HG03139 (cell line): ENCODE data around the gene PLXND1.
"Not testable (repeated sequence)": the region's sequence is repeated elsewhere in the genome, so short reads cannot be mapped to it uniquely, and the experiment has no call there.

Experiments
- ATAC-seq: cut with Tn5 transposase; IDR thresholded peaks from one replicate; pipeline ENCODE4 v1.9.1; 2021; ENCODE audit not compliant: unreplicated experiment

Gene PLXND1

GRCh38 chr3:129614435-129614834 is 8.0 kb upstream of the PLXND1 start:
- no peak for ATAC-seq

GRCh38 chr3:129613367-129613740 is 6.9 kb upstream of the PLXND1 start:
- ATAC-seq: no peak

- ATAC-seq: no peak
Observed at GRCh38 chr3:129612534-129613366, 6.3 kb upstream of the PLXND1 start.

- ATAC-seq: no peak
Observed at GRCh38 chr3:129611812-129612533, 5.5 kb upstream of the PLXND1 start.

- no peak for ATAC-seq
Observed at GRCh38 chr3:129611446-129611800, 4.9 kb upstream of the PLXND1 start.

GRCh38 chr3:129610794-129611445 is 4.4 kb upstream of the PLXND1 start:
- not testable (repeated sequence) for ATAC-seq

GRCh38 chr3:129610276-129610675 is 3.8 kb upstream of the PLXND1 start:
- ATAC-seq: no peak

- no peak for ATAC-seq
Observed at GRCh38 chr3:129609591-129610182, 3.2 kb upstream of the PLXND1 start.

- ATAC-seq: no peak
Observed at GRCh38 chr3:129608936-129609590, 2.6 kb upstream of the PLXND1 start.

- no peak for ATAC-seq
Observed at GRCh38 chr3:129608087-129608935, 1.8 kb upstream of the PLXND1 start.

- ATAC-seq: no peak
Observed at GRCh38 chr3:129607391-129608068, 1.1 kb upstream of the PLXND1 start.

- no peak for ATAC-seq
Observed at GRCh38 chr3:129605922-129606635, 397 bp downstream of the PLXND1 start.

GRCh38 chr3:129605203-129605921 is 1.1 kb downstream of the PLXND1 start:
- ATAC-seq: no peak

GRCh38 chr3:129604767-129605166 is 1.7 kb downstream of the PLXND1 start:
- ATAC-seq: no peak

- no peak for ATAC-seq
Observed at GRCh38 chr3:129603991-129604749, 2.3 kb downstream of the PLXND1 start.

- ATAC-seq: no peak
Observed at GRCh38 chr3:129603561-129603942, 2.9 kb downstream of the PLXND1 start.

- no peak for ATAC-seq
Observed at GRCh38 chr3:129602730-129603560, 3.5 kb downstream of the PLXND1 start.
